NCI-H1694 (cell line): Measurements from ENCODE around the gene CHID1.

Experiments used
- DNase-seq: peaks from one replicate; lab custom pipeline; 2025; lab: John Stamatoyannopoulos, UW

CHID1 gene

DNA sequence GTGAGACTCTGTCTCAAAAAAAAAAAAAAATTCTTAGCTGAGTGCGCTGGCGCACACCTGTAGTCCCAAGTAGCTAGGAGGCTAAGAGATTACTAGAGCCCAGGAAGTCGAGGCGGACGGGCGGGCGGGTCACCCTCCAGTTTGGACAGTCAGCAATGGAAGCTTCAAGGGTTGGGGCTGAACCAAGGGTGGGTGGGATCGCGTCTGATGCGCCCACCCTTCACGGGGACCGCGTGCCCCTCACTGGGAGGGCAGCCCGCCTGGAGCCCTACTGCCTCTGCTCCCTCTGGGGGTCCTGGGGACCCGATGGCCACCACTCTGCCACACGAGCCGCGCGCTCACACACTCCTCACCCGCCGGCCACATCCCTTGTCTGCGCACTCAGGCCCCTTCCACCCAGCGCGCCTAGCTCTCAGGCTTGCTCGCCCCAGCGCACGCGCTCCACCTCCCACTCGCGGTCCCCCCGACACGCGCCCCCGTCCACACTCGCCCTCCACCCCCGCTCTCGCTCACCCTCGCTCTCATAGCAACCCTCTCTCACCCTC lies 494 bp downstream of the CHID1 start:
- DNase-seq = no peak

DNA sequence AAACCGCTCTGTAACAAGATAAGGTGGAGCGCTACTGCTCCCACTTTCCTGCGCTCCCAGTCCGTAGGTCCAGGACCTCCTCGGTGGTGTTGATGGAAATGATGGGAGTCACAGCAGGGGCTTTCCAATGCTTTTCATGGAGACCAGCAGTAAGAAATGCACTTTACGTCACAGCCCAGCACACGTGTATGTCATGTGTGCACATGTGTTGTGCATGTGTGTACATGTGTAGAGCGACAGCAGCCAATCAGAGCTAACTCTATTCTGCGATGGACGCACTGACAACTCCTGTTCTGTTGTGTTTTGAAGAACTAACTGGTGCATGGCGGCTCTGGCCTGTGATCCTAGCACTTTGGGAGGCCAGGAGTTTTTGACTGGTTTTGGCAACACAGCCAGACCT lies 1.2 kb downstream of the CHID1 start:
- no peak for DNase-seq

DNA sequence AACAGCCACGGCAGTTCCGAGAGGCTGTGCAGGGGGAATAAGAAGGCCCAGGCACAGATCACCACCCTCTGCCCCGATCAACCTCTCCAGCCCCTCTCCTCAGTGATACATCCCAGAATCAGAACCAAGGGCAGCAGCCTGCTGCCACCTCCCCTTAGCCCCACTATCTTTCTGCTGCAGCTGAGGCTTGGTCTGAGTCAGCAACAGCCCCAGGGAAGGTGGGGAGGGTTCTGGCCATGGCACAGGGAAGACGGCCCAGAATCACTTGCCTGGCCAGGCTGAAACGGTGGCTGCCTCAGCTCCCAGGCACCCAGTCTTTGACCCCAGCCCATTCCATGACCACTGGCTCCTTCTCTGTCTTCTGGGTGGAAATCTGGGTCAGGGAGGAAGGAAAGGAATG lies 2.3 kb downstream of the CHID1 start:
- DNase-seq = no peak

DNA sequence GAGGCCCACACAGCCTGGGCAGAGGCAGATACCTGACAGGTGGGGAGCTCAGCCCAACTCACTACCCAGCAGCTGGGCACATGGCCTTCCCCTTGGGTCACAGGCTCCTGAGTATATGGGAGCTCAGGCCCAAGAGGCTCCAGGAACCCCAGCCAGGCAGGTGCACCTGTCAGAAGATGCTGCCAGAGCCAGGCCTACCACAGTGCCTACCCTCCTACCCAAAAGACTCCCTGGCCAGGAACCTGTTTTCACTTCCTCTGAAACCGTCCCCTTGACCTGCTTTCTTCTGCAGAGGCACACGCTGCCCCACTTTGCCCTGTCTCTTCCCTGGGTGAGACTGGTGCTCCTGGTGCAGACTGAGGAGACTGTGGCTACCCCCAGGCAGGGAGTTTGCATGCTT lies 2.9 kb downstream of the CHID1 start:
- DNase-seq = no peak

DNA sequence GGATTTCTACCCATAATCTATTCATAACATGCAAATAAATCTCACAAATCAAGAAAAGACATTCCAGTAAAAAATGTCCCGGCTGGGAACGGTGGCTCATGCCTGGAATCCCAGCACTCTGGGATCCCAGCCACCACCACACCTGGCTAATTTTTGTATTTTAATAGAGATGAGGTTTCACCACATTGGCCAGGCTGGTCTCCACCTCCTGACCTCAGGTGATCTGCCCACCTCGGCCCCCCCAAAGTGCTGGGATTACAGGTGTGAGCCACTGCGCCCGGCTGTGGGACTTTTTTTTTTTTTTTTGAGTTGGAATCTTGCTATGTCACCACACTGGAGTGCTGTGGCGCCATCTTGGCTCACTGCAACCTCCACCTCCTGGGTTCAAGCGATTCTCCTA lies 4.7 kb downstream of the CHID1 start:
- no peak for DNase-seq

DNA sequence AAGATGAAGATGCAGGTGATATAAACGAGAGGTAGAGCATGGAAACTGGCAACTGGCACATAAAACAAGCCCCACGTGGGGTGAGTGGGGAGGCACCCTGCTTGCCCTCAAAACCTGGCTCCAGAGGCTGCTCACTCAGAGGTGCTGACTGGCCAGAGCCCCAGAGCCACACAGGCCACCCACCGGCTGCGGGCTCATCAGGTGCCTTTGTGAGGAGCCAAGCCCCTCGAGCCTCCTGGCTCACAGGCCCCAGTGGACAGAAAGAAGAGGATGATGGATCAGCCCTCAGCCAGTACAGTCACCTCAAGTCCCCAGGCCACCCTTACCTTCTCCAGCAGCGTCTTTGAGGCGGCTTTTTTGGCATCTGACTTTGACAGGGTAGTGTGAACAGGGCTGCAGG lies 6.2 kb downstream of the CHID1 start:
- DNase-seq = no peak

DNA sequence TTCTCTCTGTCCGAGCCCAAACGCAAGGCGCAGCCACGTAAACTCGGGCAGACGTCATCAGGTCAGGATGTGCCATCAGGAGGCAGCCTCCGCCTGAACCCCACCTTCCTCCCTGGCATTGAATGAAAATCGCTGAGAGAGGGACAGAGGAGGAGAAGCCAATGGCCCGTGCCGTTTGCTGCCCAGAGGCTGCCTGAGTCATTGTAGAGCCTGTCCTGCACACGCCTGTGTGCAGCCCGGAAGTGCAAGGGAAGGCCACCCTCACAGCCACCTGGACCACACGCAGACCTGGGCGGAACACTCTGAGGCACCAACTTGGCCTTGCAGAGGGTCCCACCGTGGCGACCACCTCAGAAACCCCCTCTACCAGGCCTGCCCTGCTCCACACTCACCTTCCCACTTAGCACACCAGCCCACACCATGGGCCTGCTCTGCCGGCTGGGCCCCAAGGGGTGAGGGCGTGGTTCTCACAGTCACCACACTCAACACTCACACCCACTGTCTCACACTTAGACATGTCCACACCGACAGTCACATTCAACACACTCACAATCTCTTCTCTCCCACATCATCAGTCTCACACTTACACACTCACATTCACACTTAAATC lies 9.1 kb downstream of the CHID1 start:
- DNase-seq = no peak

DNA sequence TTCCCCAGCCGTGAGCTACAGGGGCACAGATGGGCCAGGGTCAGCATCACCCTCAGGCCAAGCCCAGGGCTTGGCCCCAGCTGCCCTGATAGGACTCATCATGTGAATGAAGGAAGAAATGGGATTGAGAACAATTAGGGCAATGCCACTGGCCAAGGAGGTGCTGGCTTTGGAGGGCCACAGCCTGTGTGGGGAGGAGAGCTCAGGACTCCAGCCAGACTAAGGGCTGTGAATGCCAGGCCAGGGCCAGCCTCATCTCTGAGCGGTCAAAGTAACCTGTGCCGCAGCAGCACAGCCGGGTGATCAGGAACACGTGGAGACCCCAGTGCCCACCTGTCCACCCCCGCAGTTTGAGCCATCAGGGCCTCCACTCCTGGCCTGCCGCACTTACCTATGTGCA lies 10.1 kb downstream of the CHID1 start:
- no peak for DNase-seq

DNA sequence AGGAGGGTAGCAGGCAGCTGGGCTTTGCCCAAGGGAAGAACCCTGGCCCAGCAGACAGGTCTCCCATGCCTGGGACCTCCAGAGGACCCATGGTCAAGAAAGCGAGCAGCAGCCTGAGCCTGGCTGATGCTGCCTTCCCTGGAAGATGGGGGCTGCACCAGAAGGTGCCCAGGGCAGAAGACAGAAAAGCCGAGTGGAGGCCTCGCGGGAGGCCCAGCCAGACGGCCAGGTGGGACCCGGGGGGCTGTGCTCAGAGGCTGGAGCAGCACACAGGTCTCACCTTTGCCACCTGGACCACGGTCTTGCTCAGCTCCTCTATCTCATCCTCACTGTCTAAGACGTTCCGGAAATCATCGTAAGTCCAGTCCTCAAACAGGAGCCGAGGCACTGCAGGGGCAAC lies 10.9 kb downstream of the CHID1 start:
- DNase-seq = no peak

DNA sequence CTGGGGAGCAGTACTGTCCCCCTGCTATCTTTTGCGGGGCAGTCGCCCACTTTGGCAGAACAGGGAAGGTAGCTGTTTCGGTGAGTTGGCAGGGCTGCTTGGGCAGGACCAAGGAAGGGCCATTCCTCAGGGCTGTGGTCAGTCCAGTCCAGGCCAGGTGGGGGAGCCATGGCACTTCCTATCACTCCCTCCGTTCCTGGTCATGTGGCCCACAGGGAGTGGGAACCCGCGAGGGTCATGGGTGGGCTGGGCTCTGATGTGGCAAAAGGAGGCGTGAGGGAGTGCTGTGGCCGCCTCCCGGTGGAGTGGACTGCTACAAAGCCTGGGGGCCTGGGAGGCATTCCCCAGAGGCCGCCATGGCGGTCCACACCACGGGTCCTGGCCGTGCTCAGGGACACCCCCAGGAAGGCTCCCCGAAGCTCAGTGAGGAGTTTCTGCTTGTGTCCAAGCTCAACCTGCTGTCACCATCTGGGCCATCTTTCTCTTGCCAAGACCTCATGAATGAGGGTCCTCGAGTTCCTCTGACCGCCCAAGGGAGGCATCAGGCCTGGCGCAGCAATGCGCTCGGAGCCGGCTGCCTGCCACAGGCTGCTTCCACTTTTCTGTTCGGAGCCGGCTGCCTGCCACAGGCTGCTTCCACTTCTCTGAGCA lies 11.9 kb downstream of the CHID1 start:
- no peak for DNase-seq

DNA sequence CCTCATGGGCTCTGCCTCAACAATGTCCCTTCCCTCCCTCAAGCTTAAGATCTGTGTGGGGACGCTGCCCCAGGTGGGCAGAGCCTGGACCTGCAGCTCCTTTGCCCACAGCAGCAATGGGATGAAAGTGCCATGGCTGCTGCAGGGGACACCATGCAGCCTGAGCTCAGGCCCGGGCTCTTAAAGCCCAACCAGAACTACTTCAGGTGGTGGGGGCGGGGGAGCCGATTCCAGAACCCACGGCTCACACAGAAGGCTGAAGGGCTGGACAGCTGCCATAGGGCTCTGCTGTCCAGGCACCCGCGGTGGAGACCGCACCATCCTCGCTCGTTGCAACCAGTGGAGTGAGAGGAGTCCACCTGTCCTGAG lies 12.5 kb downstream of the CHID1 start:
- no peak for DNase-seq

DNA sequence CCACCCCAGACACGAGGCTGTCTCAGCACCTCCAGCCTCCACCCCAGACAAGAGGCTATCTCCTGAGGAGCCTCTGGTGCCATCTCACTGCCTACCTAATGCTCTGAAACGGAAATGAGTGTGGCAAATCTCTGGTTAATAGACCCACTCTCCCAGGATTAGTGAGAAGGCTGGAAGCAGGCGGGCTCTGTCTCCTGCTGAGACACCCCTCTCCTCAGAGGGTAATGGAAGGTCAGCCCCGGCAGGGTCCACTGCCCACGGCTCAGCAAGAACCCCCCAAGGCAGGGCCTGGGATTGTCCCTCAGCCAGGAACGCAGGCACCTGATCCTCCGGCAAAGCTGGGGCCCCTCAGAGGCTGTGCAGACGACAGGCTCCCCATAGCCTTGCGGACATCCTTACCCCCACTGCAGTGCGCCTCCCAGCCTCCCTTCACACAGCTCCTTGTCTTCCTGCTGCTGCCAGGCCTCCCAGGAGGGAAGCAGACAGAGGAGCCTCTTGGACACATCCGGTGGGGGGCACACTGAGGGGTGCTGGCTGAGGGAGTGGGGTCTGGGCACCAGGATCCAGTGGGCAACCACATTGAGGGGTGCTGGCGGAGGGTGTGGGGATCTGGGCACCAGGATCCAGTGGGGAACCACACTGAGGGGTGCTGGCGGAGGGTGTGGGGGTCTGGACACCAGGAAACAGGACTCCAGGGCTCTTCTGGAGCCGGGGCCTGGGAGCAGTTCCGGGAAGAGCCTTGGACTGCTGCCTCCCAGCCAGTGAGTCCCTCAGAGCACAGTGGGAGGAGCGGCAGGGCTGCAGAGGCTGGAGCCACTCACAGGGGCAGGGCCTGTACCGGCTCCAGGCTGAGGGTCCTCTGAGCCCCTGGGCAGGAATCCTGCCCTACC lies 13.1 kb downstream of the CHID1 start:
- no peak for DNase-seq

DNA sequence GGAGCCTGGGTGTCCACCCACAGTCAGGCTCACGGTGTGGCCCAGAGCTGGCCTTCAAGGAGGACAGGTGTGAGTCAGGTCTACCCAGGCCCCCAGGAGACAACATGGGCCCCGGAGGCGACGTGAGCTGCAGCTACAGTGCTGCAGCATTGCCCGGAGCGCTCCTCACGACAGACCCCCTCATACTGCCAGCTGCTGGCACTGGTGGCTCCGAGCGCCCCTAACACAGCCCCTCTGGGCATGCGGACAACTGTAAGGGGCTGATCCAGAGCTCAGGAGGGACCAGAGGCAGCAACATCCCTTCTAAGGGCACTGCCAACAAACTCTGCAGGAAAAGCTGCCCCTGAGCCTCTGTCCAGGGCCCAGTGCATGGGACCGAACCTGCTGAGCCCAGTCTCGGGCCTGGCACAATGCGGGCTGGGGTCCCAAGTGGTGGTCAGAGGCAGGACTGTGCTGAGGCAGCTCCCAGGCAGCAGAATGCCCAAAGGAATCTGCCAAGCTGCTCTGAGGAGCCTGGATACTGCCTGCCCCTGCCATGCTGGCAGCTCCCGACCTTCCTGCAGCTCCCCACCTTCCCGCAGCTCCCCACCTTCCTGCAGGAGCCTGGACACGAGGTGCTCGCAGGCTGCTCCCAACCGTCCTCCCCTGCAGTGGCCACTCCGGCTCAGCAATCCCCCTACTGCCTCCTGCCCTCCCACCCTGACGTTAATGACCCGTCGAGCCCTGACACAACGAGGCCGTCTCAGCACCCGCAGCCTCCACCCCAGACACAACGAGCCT lies 15.1 kb downstream of the CHID1 start:
- DNase-seq = no peak

DNA sequence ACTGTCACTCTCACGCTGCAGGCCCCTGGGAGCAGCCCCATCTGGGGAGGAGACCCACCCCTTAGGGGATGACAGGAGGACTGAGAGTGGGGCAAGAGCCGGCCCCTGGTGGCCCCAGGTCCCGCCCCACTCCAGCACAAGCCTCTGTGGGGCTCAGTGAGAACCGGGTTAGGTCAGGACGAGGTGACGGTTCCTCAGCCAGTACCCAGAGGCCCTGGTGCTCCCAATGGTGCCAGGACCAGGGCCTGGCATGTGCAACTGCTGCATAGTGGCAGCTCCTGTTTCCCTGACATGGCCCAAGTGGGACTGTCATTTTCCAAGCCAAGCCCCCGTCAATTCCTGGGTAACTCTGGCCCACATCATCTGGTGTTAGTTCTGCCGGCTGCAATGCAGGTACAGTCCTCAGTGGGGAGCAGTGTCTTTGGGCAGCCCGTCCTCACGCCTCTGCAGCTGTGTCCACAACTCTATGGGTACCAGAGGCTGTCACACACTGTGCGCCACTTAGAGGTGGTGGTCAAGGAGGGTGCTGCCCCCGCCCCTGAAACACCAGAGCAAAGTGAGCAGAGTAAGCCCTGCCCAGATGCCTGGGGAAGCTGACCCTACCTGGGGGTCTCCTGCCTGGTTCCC lies 15.9 kb downstream of the CHID1 start:
- no peak for DNase-seq

DNA sequence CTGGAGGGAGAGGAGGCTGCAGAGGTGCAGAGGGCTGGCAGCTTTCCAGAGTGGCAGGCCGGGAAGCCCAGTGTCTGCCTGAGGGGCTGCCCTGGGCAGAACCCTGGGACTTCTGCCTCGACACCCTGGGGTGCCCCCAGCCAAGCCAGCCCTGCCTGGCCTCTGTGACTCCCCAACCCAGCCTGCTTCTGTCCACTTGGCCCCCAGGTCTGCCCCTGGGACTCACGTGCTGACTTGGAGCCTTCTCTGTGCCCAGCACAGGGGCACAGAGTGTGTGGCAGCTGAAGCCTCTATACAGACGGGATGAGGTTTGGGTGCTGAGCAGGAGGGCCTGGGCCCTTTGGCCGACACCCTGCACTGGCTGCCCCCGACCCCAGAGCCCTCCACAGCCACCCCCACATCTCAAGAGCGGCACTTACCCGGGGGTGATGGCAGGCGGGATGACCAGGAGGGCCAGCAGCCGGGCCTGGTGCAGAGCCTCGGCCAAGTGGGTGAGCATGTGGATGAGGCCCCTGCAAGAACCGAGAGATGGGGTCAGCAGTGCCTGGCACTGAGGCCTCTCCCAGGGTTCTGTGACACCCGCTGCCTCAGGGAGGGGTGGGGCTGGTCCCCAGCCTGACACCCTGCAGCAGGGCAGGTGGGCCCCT lies 17.5 kb downstream of the CHID1 start:
- no peak for DNase-seq

DNA sequence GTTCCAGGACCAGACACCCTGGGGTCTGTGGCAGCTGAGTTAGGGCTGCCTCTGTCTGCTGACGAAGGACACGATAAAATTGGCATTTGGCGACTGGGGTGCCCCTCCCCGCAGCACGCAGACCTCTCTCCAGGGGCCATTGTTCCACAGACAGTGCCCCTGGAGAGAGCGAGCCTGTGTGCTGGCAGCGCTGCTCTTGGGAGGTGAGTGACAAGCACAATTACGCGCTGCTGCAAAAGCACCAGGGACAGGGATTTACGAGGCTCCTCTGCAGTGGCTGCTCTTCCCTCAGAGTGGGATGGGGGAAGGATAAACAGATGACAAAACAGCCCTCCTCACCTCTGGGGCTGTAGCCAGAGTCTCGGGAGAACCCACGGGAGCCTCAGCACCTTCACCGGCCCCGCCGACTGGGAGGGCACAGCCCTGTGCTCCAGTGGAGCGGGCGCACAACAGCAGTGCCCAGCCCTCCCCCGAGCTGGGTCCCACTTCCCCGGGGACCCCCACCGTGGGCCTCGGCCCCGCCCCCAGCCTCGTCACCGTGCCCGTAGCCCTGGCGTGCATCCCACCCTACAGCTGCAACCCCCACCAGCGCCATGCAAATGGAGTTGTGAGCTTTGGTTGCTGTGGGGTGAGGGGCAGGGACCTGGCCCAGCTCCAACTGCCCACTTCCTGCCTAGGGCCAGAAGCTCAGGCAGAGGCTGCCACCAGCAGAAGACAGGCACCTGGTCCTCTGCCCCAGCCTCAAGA lies 19.6 kb downstream of the CHID1 start:
- peak; percentile 52 for DNase-seq

DNA sequence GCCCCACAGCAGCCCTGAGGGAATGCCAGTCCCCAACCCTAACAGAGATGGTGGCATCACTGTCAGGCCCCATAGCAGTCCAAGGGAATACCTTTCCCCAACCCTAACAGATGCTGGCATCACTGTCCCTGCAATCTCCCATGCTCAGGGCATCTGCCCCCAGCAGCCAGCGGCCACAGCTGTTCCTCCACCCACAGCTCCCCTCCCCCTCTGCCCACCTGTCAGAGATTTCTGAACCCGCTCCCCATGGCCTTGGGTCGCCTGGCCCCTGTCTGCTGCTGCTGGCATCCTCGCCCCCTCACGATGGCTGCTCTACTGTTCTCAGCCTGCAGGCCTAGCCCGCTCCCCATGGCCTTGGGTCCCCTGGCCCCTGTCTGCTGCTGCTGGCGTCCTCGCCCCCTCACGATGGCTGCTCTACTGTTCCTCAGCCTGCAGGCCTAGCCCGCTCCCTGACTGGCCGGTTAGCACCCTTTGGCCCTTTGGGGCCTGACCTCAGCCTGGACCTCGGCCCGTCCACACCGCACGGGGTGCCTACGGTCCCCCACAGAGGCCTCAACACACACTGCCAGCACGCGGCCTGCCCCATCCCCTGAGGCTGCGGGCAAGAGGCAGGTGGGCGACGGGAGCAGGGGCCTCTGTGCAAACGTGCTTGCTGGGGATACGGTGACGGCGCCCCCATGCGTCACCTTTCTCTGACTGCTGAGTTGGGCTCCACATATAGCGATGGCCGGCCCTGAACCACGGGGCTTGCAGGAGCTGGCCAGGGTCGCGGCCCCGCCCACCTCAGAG lies 20.7 kb downstream of the CHID1 start:
- DNase-seq = peak; percentile 36

DNA sequence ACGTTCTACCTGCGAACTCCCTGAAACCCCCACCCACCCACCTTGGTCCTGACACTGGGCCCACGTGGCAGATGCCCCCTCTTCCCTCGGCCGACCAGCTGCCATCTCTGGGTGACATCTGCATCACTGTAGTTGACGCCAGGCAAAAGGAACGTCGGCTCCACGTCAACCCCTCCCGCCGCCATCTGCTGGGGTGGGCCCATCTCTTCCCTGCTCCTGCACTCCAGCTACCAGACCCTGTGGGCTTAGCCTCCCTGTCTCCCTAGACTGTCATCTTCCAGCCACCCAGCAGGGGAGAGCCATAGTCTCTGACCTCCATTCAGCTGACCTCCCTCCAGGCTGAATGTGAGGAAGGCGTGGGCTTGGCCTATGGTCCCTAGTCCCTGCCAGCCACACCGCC lies 21.4 kb downstream of the CHID1 start:
- DNase-seq = peak; percentile 69

DNA sequence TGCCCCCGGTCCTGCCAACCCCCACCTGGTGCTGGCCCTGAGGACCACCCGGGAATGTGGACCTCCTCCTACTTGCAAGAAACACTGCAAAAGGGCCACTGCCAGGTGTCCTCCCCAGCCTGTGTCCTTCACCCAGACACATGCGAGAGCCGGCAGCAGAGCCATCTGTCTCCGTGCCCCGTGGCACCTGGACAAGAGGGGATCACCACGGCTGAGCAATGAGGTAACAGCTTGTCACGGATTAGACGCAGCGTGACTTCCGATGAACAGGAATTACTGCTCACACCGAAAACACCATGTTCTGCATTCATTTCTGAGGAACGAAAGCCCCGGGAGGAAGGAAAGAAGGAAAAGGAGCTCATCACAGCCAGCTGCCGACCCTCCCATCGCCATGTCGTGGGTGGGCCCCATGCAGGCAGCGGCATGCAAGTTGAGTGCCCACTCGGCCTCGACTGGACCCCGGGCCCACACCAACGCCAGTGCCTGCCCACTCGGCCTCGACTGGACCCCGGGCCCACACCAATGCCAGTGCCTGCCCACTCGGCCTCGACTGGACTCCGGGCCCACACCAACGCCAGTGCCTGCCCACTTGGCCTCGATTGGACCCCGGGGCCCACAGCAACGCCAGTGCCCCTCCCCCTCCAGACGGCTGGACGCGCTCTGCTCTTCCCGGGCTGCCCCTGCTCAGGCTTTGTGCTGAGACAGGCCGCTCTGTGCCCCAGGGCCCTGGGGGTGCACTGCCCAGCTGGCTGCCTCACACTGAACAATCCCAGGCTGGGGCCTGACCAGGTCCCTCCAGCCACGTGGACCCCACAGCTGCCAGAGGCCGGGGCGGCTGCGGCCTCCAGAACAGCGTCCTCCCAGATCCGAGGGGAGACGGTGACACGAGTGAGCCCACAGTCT lies 22.0 kb downstream of the CHID1 start:
- DNase-seq = no peak
